SK-N-SH (cell line): ENCODE data around the gene OBP2A.

ENCODE experiments used
- CHD2 ChIP-seq: fragments of 150-350 bp; IDR thresholded peaks from 2 replicates; pipeline ENCODE4 v1.6.1; 2018; ENCODE audit warnings: low read length; ENCODE audit not compliant: partially characterized antibody
- EP300 ChIP-seq, 2 experiments: IDR thresholded peaks; 2 replicates each; pipeline versions ENCODE4 v1.4.0 to v1.6.1; 2012; ENCODE audit warnings: borderline replicate concordance in 1 of 2, low read depth in 1 of 2, low read length in 1 of 2
- FOXJ3 ChIP-seq: sonication (generic); formaldehyde crosslinking; IDR thresholded peaks from 2 replicates; pipeline ENCODE4 v1.5.1; 2020; ENCODE audit warnings: mild to moderate bottlenecking, missing genetic modification reagents
- POLR2AphosphoS5 ChIP-seq: IDR thresholded peaks from 2 replicates; pipeline ENCODE4 v1.6.1; 2012; ENCODE audit warnings: low read depth, low read length
- RAD21 ChIP-seq: IDR thresholded peaks from 2 replicates; pipeline ENCODE4 v1.6.1; 2012; ENCODE audit warnings: mild to moderate bottlenecking, low read length
- RCOR1 ChIP-seq: fragments of 150-350 bp; IDR thresholded peaks from 2 replicates; pipeline ENCODE4 v1.6.1; 2017; ENCODE audit warnings: antibody characterized with exemption, low read length
- SIN3A ChIP-seq: IDR thresholded peaks from 2 replicates; pipeline ENCODE4 v1.6.1; 2012; ENCODE audit warnings: low read depth, mild to moderate bottlenecking, low read length, moderate library complexity, borderline replicate concordance
- TF ChIP-seq, protein P1 (sequence below): fragments of 200-600 bp; sonication (generic); IDR thresholded peaks from 2 replicates; pipeline ENCODE4 v1.6.1; 2017; ENCODE audit warnings: antibody characterized with exemption, mild to moderate bottlenecking, moderate library complexity
- TF ChIP-seq, protein P2 (sequence below): IDR thresholded peaks from 2 replicates; pipeline ENCODE4 v1.6.1; 2012; ENCODE audit warnings: mild to moderate bottlenecking, low read depth, low read length, moderate library complexity

DNA sequence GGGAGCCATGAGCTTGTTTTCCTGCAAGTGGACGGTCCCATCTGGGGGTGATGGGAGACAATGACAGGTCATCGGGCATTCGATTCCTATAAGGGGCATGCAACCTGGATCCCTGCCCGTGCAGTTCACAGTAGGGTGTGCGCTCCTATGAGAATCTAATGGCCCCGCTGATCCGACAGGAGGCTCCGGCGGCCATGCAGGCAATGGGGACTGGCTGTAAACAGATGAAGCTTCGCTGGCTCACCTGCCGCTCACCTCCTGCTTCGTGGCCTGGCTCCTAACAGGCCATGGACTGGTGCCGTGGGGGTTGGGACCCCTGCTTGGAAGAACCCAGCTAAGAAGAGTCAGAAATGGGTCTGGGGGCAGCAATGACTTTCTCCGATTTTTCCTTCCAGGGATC is 36.6 kb downstream of the OBP2A start:
- TF ChIP-seq RAD21 (no peak), FOXJ3 (CRISPR knock-in tag) (no peak), EP300 (IDR thresholded peaks at IDR 0.05; ENCODE audit: borderline replicate concordance in 1 of 2, low read depth in 1 of 2, low read length in 1 of 2) (no peak), RCOR1 (no peak), POLR2AphosphoS5 (no peak), CHD2 (no peak), SIN3A (no peak)
- TF ChIP-seq, protein P1, sequence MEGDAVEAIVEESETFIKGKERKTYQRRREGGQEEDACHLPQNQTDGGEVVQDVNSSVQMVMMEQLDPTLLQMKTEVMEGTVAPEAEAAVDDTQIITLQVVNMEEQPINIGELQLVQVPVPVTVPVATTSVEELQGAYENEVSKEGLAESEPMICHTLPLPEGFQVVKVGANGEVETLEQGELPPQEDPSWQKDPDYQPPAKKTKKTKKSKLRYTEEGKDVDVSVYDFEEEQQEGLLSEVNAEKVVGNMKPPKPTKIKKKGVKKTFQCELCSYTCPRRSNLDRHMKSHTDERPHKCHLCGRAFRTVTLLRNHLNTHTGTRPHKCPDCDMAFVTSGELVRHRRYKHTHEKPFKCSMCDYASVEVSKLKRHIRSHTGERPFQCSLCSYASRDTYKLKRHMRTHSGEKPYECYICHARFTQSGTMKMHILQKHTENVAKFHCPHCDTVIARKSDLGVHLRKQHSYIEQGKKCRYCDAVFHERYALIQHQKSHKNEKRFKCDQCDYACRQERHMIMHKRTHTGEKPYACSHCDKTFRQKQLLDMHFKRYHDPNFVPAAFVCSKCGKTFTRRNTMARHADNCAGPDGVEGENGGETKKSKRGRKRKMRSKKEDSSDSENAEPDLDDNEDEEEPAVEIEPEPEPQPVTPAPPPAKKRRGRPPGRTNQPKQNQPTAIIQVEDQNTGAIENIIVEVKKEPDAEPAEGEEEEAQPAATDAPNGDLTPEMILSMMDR: no peak
- TF ChIP-seq, protein P2, sequence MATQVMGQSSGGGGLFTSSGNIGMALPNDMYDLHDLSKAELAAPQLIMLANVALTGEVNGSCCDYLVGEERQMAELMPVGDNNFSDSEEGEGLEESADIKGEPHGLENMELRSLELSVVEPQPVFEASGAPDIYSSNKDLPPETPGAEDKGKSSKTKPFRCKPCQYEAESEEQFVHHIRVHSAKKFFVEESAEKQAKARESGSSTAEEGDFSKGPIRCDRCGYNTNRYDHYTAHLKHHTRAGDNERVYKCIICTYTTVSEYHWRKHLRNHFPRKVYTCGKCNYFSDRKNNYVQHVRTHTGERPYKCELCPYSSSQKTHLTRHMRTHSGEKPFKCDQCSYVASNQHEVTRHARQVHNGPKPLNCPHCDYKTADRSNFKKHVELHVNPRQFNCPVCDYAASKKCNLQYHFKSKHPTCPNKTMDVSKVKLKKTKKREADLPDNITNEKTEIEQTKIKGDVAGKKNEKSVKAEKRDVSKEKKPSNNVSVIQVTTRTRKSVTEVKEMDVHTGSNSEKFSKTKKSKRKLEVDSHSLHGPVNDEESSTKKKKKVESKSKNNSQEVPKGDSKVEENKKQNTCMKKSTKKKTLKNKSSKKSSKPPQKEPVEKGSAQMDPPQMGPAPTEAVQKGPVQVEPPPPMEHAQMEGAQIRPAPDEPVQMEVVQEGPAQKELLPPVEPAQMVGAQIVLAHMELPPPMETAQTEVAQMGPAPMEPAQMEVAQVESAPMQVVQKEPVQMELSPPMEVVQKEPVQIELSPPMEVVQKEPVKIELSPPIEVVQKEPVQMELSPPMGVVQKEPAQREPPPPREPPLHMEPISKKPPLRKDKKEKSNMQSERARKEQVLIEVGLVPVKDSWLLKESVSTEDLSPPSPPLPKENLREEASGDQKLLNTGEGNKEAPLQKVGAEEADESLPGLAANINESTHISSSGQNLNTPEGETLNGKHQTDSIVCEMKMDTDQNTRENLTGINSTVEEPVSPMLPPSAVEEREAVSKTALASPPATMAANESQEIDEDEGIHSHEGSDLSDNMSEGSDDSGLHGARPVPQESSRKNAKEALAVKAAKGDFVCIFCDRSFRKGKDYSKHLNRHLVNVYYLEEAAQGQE: no peak
